Measurements from ENCODE around the gene ATG13. TPM values are rescaled to one million over a fixed set of nuclear protein-coding genes. Genes with fewer than 3 reads are reported as not detected.

Gene ATG13
- total RNA-seq, 1 experiment from 2014 or later, result 57.1 TPM

GRCh38 chr11:46611526-46612304, 5.6 kb upstream of the ATG13 start:
- BruUV-seq (replicated peaks), result no TSS peak

DNA sequence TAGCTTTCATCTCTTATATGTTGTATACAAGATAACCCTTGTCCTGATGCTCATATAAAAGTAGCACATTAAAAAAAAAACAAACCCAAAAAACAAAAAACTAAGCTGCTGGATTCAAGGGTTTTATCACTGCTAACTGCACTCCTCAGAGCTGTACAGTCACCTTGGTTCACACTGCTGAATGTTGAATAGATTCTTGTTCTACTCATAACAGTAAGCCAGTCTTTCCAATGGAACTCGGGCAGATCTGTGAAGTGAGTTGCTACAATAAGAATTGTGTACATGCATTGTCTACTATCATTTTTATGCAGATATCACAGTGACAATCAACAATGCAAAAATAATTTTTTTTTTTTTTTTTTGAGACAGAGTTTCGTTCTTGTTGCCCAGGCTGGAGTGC, 5.0 kb upstream of the ATG13 start:
- TF ChIP-seq, protein P1, sequence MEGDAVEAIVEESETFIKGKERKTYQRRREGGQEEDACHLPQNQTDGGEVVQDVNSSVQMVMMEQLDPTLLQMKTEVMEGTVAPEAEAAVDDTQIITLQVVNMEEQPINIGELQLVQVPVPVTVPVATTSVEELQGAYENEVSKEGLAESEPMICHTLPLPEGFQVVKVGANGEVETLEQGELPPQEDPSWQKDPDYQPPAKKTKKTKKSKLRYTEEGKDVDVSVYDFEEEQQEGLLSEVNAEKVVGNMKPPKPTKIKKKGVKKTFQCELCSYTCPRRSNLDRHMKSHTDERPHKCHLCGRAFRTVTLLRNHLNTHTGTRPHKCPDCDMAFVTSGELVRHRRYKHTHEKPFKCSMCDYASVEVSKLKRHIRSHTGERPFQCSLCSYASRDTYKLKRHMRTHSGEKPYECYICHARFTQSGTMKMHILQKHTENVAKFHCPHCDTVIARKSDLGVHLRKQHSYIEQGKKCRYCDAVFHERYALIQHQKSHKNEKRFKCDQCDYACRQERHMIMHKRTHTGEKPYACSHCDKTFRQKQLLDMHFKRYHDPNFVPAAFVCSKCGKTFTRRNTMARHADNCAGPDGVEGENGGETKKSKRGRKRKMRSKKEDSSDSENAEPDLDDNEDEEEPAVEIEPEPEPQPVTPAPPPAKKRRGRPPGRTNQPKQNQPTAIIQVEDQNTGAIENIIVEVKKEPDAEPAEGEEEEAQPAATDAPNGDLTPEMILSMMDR (IDR thresholded peaks at IDR 0.05; ENCODE audit: unreplicated experiment), result no peak
- intact Hi-C loops (cut with micrococcal nuclease; ENCODE audit: unreplicated experiment), result no loop called here
- peaks cover 19% of the 10 kb centered on the region for H3K36me3 Mint-ChIP-seq (ENCODE audit: insufficient read depth, unreplicated experiment)
- H3K27ac Mint-ChIP-seq (ENCODE audit: unreplicated experiment), result no peak overlapping the region
- no peaks in the 10 kb centered on the region for H3K9me3 Mint-ChIP-seq (ENCODE audit: low read depth, unreplicated experiment)
- H3K4me3 Mint-ChIP-seq (ENCODE audit: low read depth, unreplicated experiment), result no peak overlapping the region
- no peak for DNase-seq
- H3K27me3 Mint-ChIP-seq (ENCODE audit: unreplicated experiment), result no peaks in the 10 kb centered on the region
- no TSS peak for BruUV-seq (replicated peaks)
- CTCF ChIA-PET, result interaction anchor here (0.8 kb wide), 1 partner anchor 13 kb away, joined by 3 read pairs; no protein-coding TSS in a partner anchor
- peaks cover 15% of the 10 kb centered on the region for H3K4me1 Mint-ChIP-seq (ENCODE audit: low read depth, unreplicated experiment)

More at GRCh38 chr11:46611526-46612304, 5.6 kb upstream of the ATG13 start:
- intact Hi-C loops (cut with micrococcal nuclease; ENCODE audit: unreplicated experiment), result no loop called here
- peaks cover 13% of the 10 kb centered on the region for H3K36me3 Mint-ChIP-seq (ENCODE audit: insufficient read depth, unreplicated experiment)
- no peak overlapping the region for H3K4me3 Mint-ChIP-seq (ENCODE audit: low read depth, unreplicated experiment)
- peaks cover 14% of the 10 kb centered on the region for H3K4me1 Mint-ChIP-seq (ENCODE audit: low read depth, unreplicated experiment)
- no peak overlapping the region for H3K27ac Mint-ChIP-seq (ENCODE audit: unreplicated experiment)
- H3K9me3 Mint-ChIP-seq (ENCODE audit: low read depth, unreplicated experiment), result no peaks in the 10 kb centered on the region
- CTCF ChIA-PET, result interaction anchor here (0.6 to 0.8 kb wide), 3 partner anchors 12 to 244 kb away, joined by 3 to 10 read pairs (median 3); no protein-coding TSS in a partner anchor
- TF ChIP-seq, protein P1 (IDR thresholded peaks at IDR 0.05; ENCODE audit: unreplicated experiment), result no peak
- no peak for DNase-seq
- H3K27me3 Mint-ChIP-seq (ENCODE audit: unreplicated experiment), result no peaks in the 10 kb centered on the region

DNA sequence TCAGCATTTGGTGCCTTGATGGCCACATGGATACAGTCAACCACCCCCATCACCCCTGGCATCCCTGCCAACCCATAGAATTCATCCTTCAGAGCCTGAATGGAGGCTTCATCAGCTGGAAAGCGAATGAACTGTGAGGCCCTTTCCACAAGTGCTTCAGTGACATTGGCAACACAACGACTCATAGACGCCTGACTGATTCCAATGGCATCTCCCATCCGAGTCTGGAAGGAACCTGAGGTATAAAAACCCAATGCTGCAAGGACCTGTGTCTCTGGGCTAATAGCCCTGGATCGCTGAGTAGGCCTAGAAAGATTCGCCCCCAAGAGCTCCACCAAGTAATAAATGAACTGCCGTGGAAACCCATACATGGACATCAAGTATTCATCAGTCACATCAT, 1.6 kb upstream of the ATG13 start:
- Mint-ChIP-seq H3K9me3 (ENCODE audit: low read depth, unreplicated experiment) (no peaks in the 10 kb centered on the region), H3K36me3 (ENCODE audit: insufficient read depth, unreplicated experiment) (peaks cover 38% of the 10 kb centered on the region), H3K27me3 (ENCODE audit: unreplicated experiment) (no peaks in the 10 kb centered on the region), H3K27ac (ENCODE audit: unreplicated experiment) (no peak overlapping the region), H3K4me3 (ENCODE audit: low read depth, unreplicated experiment) (peak overlapping the region; percentile 88), H3K4me1 (ENCODE audit: low read depth, unreplicated experiment) (peaks cover 15% of the 10 kb centered on the region)
- no peak for DNase-seq
- CTCF ChIA-PET, result no interaction called here
- intact Hi-C loops (cut with micrococcal nuclease; ENCODE audit: unreplicated experiment), result no loop called here
- TF ChIP-seq, protein P1 (IDR thresholded peaks at IDR 0.05; ENCODE audit: unreplicated experiment), result no peak
- no TSS peak for BruUV-seq (replicated peaks)

- Mint-ChIP-seq H3K9me3 (ENCODE audit: low read depth, unreplicated experiment) (no peaks in the 10 kb centered on the region), H3K4me3 (ENCODE audit: low read depth, unreplicated experiment) (peak overlapping the region; percentile 88), H3K4me1 (ENCODE audit: low read depth, unreplicated experiment) (peaks cover 15% of the 10 kb centered on the region), H3K27me3 (ENCODE audit: unreplicated experiment) (no peaks in the 10 kb centered on the region), H3K36me3 (ENCODE audit: insufficient read depth, unreplicated experiment) (peaks cover 38% of the 10 kb centered on the region), H3K27ac (ENCODE audit: unreplicated experiment) (peak overlapping the region; percentile 98)
- TF ChIP-seq, protein P1 (IDR thresholded peaks at IDR 0.05; ENCODE audit: unreplicated experiment), result no peak
- CTCF ChIA-PET, result interaction anchor here (4.1 kb wide), 1 partner anchor 75 kb away, joined by 33 read pairs; no protein-coding TSS in a partner anchor
- DNase-seq, result no peak
- intact Hi-C loops (cut with micrococcal nuclease; ENCODE audit: unreplicated experiment), result loop anchor here (1.0 kb wide), 1 partner anchor 74 kb away; no protein-coding TSS in a partner anchor
- TSS peak; percentile 77 for BruUV-seq (replicated peaks)
These were observed 711 bp upstream of the ATG13 start for GRCh38 chr11:46616551-46617133.

Measured in Calu3 (cell line).